ENCODE results near the gene GNG14.
A peak's percentile ranks its signal among the peaks of the same experiment; 100 is the strongest.

GNG14 gene

GRCh38 chr19:12665281-12665573, 22.6 kb upstream of the GNG14 start:
- peak; percentile 83 to 98 for DNase-seq (ENCODE audit: low read depth in 1 of 2, low spot score in 1 of 2)
- TF ChIP-seq SPI1 (IDR thresholded peaks at IDR 0.05; ENCODE audit: borderline replicate concordance, low read depth) (peak; percentile 100), GABPA (IDR thresholded peaks at IDR 0.05; ENCODE audit: low read depth) (peak; percentile 87), CTCF (IDR thresholded peaks at IDR 0.05; ENCODE audit: insufficient read depth, low read length) (no peak), POLR2AphosphoS5 (IDR thresholded peaks at IDR 0.05; ENCODE audit: low read depth) (peak; percentile 87)
- TF ChIP-seq, protein P1, sequence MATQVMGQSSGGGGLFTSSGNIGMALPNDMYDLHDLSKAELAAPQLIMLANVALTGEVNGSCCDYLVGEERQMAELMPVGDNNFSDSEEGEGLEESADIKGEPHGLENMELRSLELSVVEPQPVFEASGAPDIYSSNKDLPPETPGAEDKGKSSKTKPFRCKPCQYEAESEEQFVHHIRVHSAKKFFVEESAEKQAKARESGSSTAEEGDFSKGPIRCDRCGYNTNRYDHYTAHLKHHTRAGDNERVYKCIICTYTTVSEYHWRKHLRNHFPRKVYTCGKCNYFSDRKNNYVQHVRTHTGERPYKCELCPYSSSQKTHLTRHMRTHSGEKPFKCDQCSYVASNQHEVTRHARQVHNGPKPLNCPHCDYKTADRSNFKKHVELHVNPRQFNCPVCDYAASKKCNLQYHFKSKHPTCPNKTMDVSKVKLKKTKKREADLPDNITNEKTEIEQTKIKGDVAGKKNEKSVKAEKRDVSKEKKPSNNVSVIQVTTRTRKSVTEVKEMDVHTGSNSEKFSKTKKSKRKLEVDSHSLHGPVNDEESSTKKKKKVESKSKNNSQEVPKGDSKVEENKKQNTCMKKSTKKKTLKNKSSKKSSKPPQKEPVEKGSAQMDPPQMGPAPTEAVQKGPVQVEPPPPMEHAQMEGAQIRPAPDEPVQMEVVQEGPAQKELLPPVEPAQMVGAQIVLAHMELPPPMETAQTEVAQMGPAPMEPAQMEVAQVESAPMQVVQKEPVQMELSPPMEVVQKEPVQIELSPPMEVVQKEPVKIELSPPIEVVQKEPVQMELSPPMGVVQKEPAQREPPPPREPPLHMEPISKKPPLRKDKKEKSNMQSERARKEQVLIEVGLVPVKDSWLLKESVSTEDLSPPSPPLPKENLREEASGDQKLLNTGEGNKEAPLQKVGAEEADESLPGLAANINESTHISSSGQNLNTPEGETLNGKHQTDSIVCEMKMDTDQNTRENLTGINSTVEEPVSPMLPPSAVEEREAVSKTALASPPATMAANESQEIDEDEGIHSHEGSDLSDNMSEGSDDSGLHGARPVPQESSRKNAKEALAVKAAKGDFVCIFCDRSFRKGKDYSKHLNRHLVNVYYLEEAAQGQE (IDR thresholded peaks at IDR 0.05; ENCODE audit: insufficient replicate concordance, low read depth): no peak
- Histone ChIP-seq H3K4me3 (replicated peaks; ENCODE audit: insufficient read depth, low read length) (peak overlapping the region; percentile 94), H3K27me3 (ENCODE audit: insufficient read depth, poor library complexity, severe bottlenecking) (no peaks in the 10 kb centered on the region), H3K27ac (replicated peaks) (peak overlapping the region; percentile 85)

DNA sequence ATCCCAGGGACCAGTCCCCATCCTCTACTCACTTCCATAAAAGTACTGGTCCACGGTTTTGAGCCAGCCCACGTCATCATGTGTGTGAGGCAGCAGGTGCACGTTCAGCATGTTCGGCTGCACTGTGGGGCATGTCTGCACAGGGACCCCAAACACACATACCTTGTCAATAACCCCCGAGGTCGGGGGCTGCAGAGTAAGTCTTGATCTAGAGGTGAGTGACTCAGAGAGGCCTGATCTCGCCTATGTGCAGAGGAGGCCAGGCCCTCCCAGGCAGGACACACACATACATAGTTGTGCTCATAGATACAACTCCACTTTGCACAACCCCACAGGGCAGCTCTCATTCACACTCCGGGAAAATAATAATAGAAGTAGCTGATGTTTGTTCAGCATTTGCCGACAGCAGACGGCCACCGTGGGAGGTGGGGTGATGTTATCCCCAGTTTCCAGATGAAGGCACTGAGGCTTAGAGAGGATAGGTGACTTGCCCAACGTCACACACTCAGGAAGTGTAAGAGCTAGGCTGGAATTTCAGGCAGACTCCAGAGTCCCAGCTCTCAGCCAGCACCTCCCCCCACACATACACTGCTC, 22.0 kb upstream of the GNG14 start:
- TF ChIP-seq POLR2AphosphoS5 (IDR thresholded peaks at IDR 0.05; ENCODE audit: low read depth) (0 out of 2 replicates have a peak, but pooled peaks have one; percentile 24), SPI1 (IDR thresholded peaks at IDR 0.05; ENCODE audit: borderline replicate concordance, low read depth) (no peak)
- peak overlapping the region; percentile 85 for H3K27ac ChIP-seq (replicated peaks)
- peak in 1 of 2 experiments; percentile 12 for DNase-seq (ENCODE audit: low read depth in 1 of 2, low spot score in 1 of 2)
- H3K4me3 ChIP-seq (replicated peaks; ENCODE audit: insufficient read depth, low read length): peak overlapping the region; percentile 94
- H3K27me3 ChIP-seq (ENCODE audit: insufficient read depth, poor library complexity, severe bottlenecking): no peaks in the 10 kb centered on the region

DNA sequence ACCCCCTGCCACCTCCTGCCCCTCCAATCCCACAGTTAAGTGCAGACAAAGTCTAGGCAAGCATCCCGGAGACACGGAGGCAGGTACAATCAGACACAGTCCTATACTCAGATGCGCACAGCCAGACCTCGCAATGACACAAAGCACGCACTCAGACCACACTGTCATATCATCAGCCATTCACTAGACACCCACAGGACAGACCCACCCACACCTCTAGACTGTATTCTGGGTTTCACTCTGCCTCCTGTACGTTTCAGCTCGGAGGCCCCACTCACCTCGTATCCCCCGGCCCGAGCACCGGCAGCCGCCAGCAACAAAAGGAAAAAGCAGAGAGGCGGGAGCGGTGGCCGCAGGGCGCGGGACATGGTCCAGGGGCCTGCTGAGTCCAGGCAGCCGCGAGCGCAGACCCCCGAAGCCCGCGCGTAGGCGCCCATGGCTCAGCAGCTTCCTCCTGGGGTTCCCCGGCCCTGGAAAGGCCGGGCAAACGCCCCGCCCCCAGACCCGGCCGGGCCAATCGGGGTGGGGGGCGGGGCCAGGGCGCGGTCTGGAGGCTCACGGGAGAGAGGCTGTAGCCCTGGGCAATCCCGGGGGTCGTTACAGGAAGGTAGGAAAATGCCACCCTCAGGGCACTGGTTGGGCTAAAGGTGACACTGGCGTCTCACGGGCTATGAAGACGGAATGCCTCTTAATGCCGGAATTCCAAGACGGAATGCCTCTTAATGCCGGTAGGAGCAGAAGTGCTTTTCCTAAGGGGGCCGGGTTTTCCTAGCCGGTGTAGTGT, 21.3 kb upstream of the GNG14 start, which contains the start of the genes MAN2B1 and WDR83:
MAN2B1 (minus strand) TSS at position 478 of the 784 bp plus-strand sequence; CDS start at position 437, 41 bp downstream.
WDR83 (plus strand) TSS at position 543 of the 784 bp plus-strand sequence. CDS start 2,984 bp downstream, outside the sequence.
- TF ChIP-seq GABPA (IDR thresholded peaks at IDR 0.05; ENCODE audit: low read depth) (no peak), SPI1 (IDR thresholded peaks at IDR 0.05; ENCODE audit: borderline replicate concordance, low read depth) (no peak), POLR2AphosphoS5 (IDR thresholded peaks at IDR 0.05; ENCODE audit: low read depth) (0 out of 2 replicates have a peak, but pooled peaks have one; percentile 8)
- peak within 1 kb of the TSS; percentile 94 for H3K4me3 ChIP-seq (replicated peaks; ENCODE audit: insufficient read depth, low read length)
- H3K27me3 ChIP-seq (ENCODE audit: insufficient read depth, poor library complexity, severe bottlenecking): no peaks in the 10 kb centered on the region
- DNase-seq (ENCODE audit: low read depth in 1 of 2, low spot score in 1 of 2): peak; percentile 67 to 72
- H3K27ac ChIP-seq (replicated peaks): peak within 1 kb of the TSS; percentile 85

GRCh38 chr19:12667731-12668302, 20.0 kb upstream of the GNG14 start:
- no peak overlapping the region for H3K4me3 ChIP-seq (replicated peaks; ENCODE audit: insufficient read depth, low read length)
- H3K27ac ChIP-seq (replicated peaks): no peak overlapping the region
- no peak for TF ChIP-seq CTCF (IDR thresholded peaks at IDR 0.05; ENCODE audit: insufficient read depth, low read length)
- no peak for TF ChIP-seq GABPA (IDR thresholded peaks at IDR 0.05; ENCODE audit: low read depth)
- TF ChIP-seq POLR2AphosphoS5 (IDR thresholded peaks at IDR 0.05; ENCODE audit: low read depth): no peak
- TF ChIP-seq SPI1 (IDR thresholded peaks at IDR 0.05; ENCODE audit: borderline replicate concordance, low read depth): no peak
- H3K27me3 ChIP-seq (ENCODE audit: insufficient read depth, poor library complexity, severe bottlenecking): no peaks in the 10 kb centered on the region
- no peak for DNase-seq (ENCODE audit: low read depth in 1 of 2, low spot score in 1 of 2)

DNA sequence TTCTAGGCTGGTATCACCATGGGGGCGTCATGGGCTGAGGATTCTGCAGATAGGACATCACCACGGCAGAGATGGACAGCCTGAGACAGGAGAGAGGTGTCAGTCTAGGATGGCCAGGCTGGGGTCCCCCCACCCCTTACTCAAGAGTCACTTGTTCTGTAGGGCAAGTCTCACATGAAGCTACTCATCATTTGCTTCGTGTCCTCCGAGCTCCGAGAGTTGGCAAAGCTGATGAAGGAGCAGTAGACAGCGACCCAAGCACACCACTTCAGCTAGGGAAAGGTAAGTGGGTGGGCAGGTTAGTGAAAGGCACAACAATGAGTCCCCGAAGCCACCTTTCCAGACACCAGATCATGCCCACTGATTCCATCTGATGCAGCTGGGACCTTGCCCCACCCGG, 19.5 kb upstream of the GNG14 start:
- no peak for DNase-seq (ENCODE audit: low read depth in 1 of 2, low spot score in 1 of 2)
- TF ChIP-seq, protein P1 (IDR thresholded peaks at IDR 0.05; ENCODE audit: insufficient replicate concordance, low read depth): no peak
- no peak for TF ChIP-seq SPI1 (IDR thresholded peaks at IDR 0.05; ENCODE audit: borderline replicate concordance, low read depth)
- TF ChIP-seq GABPA (IDR thresholded peaks at IDR 0.05; ENCODE audit: low read depth): no peak
- no peak for TF ChIP-seq POLR2AphosphoS5 (IDR thresholded peaks at IDR 0.05; ENCODE audit: low read depth)
- no peak for TF ChIP-seq CTCF (IDR thresholded peaks at IDR 0.05; ENCODE audit: insufficient read depth, low read length)
- Histone ChIP-seq H3K27me3 (ENCODE audit: insufficient read depth, poor library complexity, severe bottlenecking) (no peaks in the 10 kb centered on the region), H3K27ac (replicated peaks) (peak overlapping the region; percentile 99; the same call in 1 of the 2 replicates), H3K4me3 (replicated peaks; ENCODE audit: insufficient read depth, low read length) (peak overlapping the region; percentile 86)

All from HL-60 (cell line).